ENCODE results near the gene CDIPT.
"Not testable (repeated sequence)": the region's sequence is repeated elsewhere in the genome, so short reads cannot be mapped to it uniquely, and the experiment has no call there.

CDIPT gene

DNA sequence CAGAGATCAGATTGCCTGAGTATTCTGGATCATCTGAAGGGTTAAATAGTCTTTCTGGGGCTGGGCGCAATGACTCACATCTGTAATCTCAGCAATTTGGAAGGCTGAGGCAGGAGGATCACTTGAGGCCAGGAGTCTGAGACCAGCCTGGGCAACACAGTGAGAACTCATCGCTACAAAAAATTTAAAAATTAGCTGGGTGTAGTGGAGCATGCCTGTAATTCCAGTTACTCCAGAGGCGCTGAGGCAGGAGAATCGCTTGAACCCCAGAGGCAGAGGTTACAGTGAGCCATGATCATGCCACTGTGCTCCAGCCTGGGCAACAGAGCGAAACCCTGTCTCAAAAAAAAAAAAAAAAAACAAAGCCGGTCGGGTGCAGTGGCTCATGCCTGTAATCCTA, 27.1 kb downstream of the CDIPT start:
- TF ChIP-seq, protein P1, sequence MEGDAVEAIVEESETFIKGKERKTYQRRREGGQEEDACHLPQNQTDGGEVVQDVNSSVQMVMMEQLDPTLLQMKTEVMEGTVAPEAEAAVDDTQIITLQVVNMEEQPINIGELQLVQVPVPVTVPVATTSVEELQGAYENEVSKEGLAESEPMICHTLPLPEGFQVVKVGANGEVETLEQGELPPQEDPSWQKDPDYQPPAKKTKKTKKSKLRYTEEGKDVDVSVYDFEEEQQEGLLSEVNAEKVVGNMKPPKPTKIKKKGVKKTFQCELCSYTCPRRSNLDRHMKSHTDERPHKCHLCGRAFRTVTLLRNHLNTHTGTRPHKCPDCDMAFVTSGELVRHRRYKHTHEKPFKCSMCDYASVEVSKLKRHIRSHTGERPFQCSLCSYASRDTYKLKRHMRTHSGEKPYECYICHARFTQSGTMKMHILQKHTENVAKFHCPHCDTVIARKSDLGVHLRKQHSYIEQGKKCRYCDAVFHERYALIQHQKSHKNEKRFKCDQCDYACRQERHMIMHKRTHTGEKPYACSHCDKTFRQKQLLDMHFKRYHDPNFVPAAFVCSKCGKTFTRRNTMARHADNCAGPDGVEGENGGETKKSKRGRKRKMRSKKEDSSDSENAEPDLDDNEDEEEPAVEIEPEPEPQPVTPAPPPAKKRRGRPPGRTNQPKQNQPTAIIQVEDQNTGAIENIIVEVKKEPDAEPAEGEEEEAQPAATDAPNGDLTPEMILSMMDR (IDR thresholded peaks at IDR 0.05; ENCODE audit: low read depth, low read length, missing control alignments), result no peak
- H3K4me3 ChIP-seq (replicated peaks; ENCODE audit: low read depth, low read length), result no peak overlapping the region
- no peak for DNase-seq (ENCODE audit: extremely low read depth, low read depth)

DNA sequence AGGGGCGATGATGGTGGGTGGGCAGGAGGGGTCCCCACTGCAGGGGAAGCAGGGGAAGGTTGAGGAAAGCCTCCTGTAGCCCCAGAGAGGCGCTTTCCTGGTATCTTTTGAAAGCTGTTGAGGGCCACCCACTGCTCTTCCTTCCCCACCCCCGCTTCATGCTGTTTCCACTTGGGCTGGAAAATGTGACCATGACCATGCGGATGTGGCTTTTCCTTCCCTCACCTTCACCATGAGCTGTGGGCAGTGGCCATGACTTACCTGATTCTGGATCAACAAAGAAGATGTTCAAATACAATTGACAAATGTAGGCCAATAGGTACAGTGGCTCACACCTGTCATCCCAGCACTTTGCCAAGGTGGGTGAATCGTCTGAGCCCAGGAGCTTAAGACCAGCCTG, 28.9 kb downstream of the CDIPT start:
- DNase-seq (ENCODE audit: extremely low read depth, low read depth), result no peak
- H3K4me3 ChIP-seq (replicated peaks; ENCODE audit: low read depth, low read length), result no peak overlapping the region
- TF ChIP-seq, protein P1 (IDR thresholded peaks at IDR 0.05; ENCODE audit: low read depth, low read length, missing control alignments), result no peak

DNA sequence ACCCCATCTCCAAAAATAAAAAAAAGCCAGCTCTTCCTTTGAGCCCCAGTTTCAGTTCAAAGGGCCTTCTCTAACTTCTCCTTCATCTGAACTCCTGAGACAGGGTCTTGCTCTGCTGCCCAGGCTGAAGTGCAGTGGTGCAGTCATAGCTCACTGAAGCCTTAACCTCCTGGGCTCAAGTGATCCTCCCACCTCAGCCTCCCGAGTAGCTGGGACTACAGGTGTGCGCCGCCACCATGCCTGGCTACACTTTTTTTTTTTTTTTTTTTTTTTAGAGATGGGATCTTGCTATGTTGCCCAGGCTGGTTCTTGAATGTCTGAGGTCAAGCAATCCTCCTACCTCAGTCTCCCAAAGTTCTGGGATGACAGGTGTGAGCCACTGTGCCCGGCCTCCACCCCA, 29.8 kb downstream of the CDIPT start:
- not testable (repeated sequence) for H3K4me3 ChIP-seq (replicated peaks; ENCODE audit: low read depth, low read length)

DNA sequence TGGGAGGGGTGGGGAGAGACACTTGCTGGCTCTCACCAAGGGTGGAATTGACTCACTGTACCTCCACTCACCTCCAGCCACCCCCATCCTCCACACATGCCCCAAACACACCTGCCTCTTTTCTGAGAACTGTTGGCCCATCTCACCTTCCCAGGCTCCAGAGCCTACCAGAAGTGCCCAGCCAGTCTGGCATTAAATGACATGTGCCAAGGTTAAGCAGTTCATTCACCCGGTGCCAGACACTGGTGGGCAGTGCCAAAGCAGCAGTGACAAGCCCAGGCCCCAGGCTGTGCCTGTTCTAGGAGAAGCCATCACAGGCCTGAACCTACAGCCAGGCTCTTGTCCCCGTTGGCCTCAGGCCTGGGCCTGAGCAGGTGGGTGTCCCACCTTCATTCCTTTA, 31.5 kb downstream of the CDIPT start:
- TF ChIP-seq, protein P1 (IDR thresholded peaks at IDR 0.05; ENCODE audit: low read depth, low read length, missing control alignments), result no peak
- H3K4me3 ChIP-seq (replicated peaks; ENCODE audit: low read depth, low read length), result no peak overlapping the region
- no peak for DNase-seq (ENCODE audit: extremely low read depth, low read depth)

More for the DNA sequence above, 29.8 kb downstream of the CDIPT start:
- not testable (repeated sequence) for DNase-seq (ENCODE audit: extremely low read depth, low read depth)

DNA sequence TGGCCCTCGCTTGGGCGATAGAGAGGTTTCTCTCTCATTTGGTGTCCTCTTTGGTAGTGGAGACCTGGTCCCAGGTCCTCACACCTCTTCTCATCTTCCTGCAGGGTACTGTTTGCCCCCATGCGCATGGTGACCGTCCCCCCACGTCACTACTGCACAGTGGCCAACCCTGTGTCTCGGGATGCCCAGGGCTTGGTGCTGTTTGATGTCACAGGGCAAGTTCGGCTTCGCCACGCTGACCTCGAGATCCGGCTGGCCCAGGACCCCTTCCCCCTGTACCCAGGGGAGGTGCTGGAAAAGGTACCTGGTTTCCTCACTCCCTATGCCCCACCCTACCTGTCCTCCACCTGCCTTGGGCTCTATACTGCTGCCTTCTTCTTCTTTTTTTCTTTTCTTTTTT, 32.3 kb downstream of the CDIPT start:
- no peak for DNase-seq (ENCODE audit: extremely low read depth, low read depth)
- no peak overlapping the region for H3K4me3 ChIP-seq (replicated peaks; ENCODE audit: low read depth, low read length)
- TF ChIP-seq, protein P1 (IDR thresholded peaks at IDR 0.05; ENCODE audit: low read depth, low read length, missing control alignments), result no peak

GRCh38 chr16:29826342-29826695, 36.7 kb downstream of the CDIPT start:
- no peak overlapping the region for H3K4me3 ChIP-seq (replicated peaks; ENCODE audit: low read depth, low read length)
- TF ChIP-seq, protein P1 (IDR thresholded peaks at IDR 0.05; ENCODE audit: low read depth, low read length, missing control alignments), result no peak

GRCh38 chr16:29825145-29826044, 37.6 kb downstream of the CDIPT start:
- TF ChIP-seq, protein P1 (IDR thresholded peaks at IDR 0.05; ENCODE audit: low read depth, low read length, missing control alignments), result no peak
- peak overlapping the region; percentile 23 for H3K4me3 ChIP-seq (replicated peaks; ENCODE audit: low read depth, low read length)
- peak; percentile 70 for DNase-seq (ENCODE audit: extremely low read depth, low read depth)

More at GRCh38 chr16:29826342-29826695, 36.7 kb downstream of the CDIPT start:
- DNase-seq (ENCODE audit: extremely low read depth, low read depth), result no peak
